ENCODE data around the gene MEGF10.

Gene MEGF10

DNA sequence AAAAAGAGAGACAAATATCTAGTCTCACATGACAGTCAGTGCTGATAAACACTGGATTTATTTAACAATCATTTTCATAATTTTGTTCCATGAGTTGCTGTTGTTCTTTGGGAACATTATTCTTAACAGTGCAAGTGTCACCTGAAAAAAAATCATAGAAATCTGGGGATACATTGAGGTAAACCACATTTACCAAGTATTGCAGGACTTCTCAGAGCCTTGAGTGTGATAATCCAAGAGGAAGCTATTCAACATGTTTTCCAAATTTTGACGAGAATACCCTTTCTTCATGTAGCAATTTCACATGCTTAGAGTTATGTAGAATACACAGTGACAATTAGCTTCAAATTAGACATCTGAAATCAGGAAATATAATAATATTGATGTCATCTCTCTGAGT lies 108.5 kb downstream of the MEGF10 start:
- Histone ChIP-seq H3K4me1 (peaks cover 18 to 33% (median 24%) of the 10 kb centered on the region in 10 experiments), H3K27me3 (no peaks in the 10 kb centered on the region), H3K36me3 (no peaks in the 10 kb centered on the region), H3K27ac (no peak overlapping the region), H3K9me3 (replicated peaks in 1 of 11) (peaks cover 0 to 7% (median 0%) of the 10 kb centered on the region in 11 experiments; a peak in 2 of 22 replicates), H4K20me1 (no peaks in the 10 kb centered on the region), H3K4me3 (no peak overlapping the region), H3K4me2 (no peak overlapping the region), H3K9ac (no peak overlapping the region)
- TF ChIP-seq Cebpa-rat (IDR thresholded peaks at IDR 0.05): no peak

DNA sequence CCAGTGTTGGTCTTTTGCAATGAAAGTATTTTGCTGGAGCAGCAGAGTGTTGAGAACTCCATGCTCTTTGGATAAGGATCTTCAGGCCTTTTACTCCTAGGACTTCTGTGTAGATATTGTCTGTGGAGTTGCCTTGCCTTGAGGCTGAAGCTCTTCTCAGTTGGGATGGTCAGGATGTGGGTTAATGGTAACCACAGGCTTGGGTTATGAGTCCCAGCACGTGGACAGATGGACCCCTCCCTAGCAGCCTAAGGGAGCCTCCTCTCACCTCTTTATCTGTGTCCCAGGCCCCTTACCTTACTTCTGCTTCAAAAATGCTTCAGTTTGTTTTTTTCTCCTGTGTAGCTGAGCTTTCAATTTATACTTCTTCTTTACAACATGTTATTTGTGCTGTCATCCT lies 109.9 kb downstream of the MEGF10 start:
- H4K20me1 ChIP-seq: no peaks in the 10 kb centered on the region
- H3K36me3 ChIP-seq: no peaks in the 10 kb centered on the region
- H3K4me3 ChIP-seq: no peak overlapping the region
- H3K9ac ChIP-seq: 0 out of 22 replicates have a peak overlapping the region, but pooled peaks of 1 of the 11 experiments have one; percentile 2
- H3K4me1 ChIP-seq: peaks cover 18 to 33% (median 24%) of the 10 kb centered on the region in 10 experiments
- H3K27ac ChIP-seq: peak overlapping the region in 6 of 11 experiments; percentile 1 to 61 (median 30); a peak in 7 of 22 replicates
- peaks cover 0 to 7% (median 0%) of the 10 kb centered on the region in 11 experiments; a peak in 2 of 22 replicates for H3K9me3 ChIP-seq (replicated peaks in 1 of 11)
- peak overlapping the region; percentile 36 to 95 (median 68) for H3K4me2 ChIP-seq
- no peaks in the 10 kb centered on the region for H3K27me3 ChIP-seq
- no peak for TF ChIP-seq Cebpa-rat (IDR thresholded peaks at IDR 0.05)

DNA sequence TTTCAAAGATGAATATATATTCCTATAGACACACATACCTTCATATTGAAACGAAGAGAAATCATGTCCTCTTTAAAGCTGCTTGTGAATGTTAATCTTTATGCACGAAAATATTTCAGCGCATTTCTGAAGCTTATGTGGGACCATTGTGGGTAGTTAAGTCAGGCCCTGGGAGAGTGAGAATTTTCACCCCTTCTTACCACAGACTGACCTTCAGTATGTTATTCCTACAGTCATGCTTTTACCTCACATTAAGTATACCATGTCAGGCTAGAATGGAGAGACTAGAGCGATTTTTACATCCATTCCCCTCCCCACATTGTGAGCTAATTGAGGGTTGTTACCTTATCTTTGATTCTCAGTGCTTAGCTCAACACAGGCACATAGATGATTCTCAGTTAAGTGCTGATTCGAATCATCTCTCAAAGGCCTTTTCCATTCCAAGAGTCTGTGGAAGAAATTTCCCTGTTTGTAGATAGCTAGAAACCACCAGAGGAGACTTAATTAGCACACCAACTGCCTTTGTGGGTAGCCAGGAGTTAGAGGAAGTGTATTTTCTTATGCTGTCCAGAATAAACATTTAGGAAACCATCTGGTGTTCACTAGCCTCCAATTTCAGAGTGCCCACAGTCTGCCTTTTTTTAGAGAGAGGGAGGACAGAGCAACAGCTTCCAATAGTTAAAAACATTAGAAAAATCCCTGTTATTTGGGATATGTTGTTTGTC lies 110.5 kb downstream of the MEGF10 start:
- H3K4me2 ChIP-seq: peak overlapping the region; percentile 21 to 95 (median 68); a peak in 21 of 22 replicates

DNA sequence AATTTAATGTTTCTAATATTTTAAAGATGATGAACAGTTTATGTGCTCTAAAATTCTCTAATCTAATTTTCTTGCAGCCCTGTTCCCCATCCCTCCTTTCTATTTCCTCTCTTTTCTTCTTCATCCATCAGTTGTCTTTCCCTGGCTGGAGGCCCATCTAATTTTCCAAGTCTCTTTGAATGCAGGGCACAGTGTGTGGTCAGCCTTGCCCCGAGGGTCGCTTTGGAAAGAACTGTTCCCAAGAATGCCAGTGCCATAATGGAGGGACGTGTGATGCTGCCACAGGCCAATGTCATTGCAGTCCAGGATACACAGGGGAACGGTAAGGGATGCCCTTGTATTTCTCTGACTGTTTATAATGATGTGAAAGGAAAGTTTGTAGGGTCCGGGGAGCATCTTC lies 111.8 kb downstream of the MEGF10 start:
- H3K4me3 ChIP-seq: no peak overlapping the region
- TF ChIP-seq Cebpa-rat (IDR thresholded peaks at IDR 0.05): no peak

More for the DNA sequence above, 110.5 kb downstream of the MEGF10 start:
- H3K9me3 ChIP-seq (replicated peaks in 1 of 11): peaks cover 0 to 7% (median 0%) of the 10 kb centered on the region in 11 experiments; a peak in 2 of 22 replicates
- H3K27ac ChIP-seq: peak overlapping the region in 7 of 11 experiments; percentile 8 to 61 (median 33); a peak in 10 of 22 replicates
- 0 out of 20 replicates have a peak overlapping the region, but pooled peaks of 1 of the 10 experiments have one; percentile 11 for H3K4me3 ChIP-seq
- 0 out of 22 replicates have a peak overlapping the region, but pooled peaks of 2 of the 11 experiments have one; percentile 2 to 33 for H3K9ac ChIP-seq
- TF ChIP-seq Cebpa-rat (IDR thresholded peaks at IDR 0.05): no peak
- peaks cover 18 to 33% (median 24%) of the 10 kb centered on the region in 10 experiments for H3K4me1 ChIP-seq
- no peaks in the 10 kb centered on the region for H3K27me3 ChIP-seq
- no peaks in the 10 kb centered on the region for H3K36me3 ChIP-seq
- H4K20me1 ChIP-seq: no peaks in the 10 kb centered on the region

DNA sequence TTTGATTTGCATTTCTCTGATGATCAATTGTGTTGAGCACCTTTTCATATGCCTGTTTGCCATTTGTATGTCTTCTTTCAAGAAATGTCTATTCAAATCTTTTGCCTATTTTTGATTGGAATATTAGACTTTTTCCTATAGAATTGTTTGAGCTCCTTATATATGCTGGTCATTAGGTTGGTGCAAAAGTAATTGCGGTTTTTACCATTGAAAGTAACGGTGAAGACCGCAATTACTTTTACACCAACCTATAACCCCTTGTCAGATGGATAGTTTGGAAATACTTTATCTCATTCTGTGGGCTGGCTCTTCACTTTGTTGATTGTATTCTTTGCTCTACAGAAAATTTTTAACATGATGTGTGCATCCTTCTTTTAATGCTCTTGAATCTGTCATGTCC lies 113.6 kb downstream of the MEGF10 start:
- TF ChIP-seq Cebpa-rat (IDR thresholded peaks at IDR 0.05): no peak
- no peaks in the 10 kb centered on the region for H4K20me1 ChIP-seq
- H3K27me3 ChIP-seq: no peaks in the 10 kb centered on the region
- no peak overlapping the region for H3K4me2 ChIP-seq
- H3K27ac ChIP-seq: no peak overlapping the region
- H3K4me3 ChIP-seq: no peak overlapping the region
- H3K4me1 ChIP-seq: peaks cover 18 to 33% (median 24%) of the 10 kb centered on the region in 10 experiments
- no peak overlapping the region for H3K9ac ChIP-seq
- H3K36me3 ChIP-seq: no peaks in the 10 kb centered on the region
- H3K9me3 ChIP-seq (replicated peaks in 1 of 11): peaks cover 0 to 7% (median 0%) of the 10 kb centered on the region in 11 experiments; a peak in 2 of 22 replicates

More for the DNA sequence above, 111.8 kb downstream of the MEGF10 start:
- Histone ChIP-seq H3K9me3 (replicated peaks in 1 of 11) (peaks cover 0 to 7% (median 0%) of the 10 kb centered on the region in 11 experiments; a peak in 2 of 22 replicates), H3K36me3 (no peaks in the 10 kb centered on the region), H4K20me1 (no peaks in the 10 kb centered on the region), H3K4me2 (peak overlapping the region in 4 of 11 experiments; percentile 19 to 77 (median 34); a peak in 5 of 22 replicates), H3K27ac (no peak overlapping the region), H3K4me1 (peaks cover 18 to 33% (median 24%) of the 10 kb centered on the region in 10 experiments), H3K27me3 (no peaks in the 10 kb centered on the region), H3K9ac (no peak overlapping the region)

DNA sequence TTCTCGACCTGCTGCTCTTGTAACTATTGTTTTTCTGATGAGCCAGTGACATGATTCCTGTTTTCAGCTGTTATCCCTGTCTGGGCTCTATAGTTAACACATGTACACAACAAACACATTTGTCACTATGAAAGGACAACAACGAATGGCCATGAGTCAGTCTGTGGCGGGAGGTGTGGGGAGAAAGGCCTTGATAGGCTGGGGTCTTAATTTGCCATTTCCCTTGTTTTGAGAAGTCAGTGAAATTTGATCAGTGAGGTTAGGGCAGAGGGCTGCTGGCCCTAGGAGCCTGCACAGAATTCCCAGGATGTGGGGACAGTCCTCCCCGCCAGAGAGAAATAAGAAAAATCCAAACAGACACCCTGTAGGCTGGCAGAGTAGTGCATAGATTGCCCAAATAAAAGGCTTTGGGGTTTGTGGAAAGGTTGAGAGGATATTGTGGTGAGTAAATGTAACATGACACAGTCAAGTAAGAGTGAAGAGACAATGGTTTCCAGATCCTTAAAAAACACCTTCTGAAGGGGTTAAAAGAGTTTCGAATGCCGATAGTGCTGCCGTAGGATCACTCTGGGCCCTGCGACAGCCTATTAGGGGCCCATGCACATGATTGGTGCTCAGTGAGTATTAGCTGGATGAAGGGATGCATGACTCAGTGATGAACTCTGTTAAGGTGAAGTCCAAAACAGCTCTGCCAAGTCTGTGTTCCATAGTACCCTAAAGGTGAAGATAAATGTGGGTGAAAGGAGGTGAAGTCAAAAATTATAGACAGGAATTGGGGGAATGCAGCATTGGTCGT lies 115.9 kb downstream of the MEGF10 start:
- no peak for TF ChIP-seq Cebpa-rat (IDR thresholded peaks at IDR 0.05)
- H3K4me2 ChIP-seq: no peak overlapping the region
- H3K27ac ChIP-seq: no peak overlapping the region

DNA sequence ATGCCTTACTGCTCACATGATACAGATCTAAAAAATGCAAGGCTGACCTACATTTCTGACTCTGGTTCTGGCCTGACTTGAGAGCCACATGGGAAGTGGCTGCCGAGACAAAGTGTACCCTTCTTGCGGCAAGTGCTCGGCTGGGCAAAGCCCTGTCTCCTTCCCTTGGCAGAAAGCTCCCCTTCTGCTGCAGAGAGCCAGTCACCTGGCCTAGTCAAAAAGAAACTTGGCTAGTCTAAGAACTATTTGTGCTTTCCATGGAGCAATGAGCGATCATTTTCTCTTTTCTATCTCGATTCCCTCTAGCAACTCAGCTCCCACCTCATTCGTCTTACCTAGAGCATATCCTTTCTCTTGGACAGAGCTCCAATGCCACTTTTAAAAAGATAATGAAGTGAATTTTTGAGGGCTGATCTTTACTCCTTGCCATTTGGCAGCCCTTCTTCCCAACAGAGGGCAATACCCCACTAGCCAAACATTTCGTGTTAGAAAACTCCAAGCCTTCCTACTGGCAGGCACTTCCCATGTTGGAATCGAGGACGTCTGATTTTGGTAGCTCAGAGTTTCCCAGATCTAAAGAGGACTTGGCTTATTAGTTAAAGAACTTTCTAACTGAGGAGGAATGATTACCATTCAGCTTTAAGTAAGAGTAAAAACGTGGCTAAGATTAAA lies 118.8 kb downstream of the MEGF10 start:
- H3K4me2 ChIP-seq: 0 out of 22 replicates have a peak overlapping the region, but pooled peaks of 1 of the 11 experiments have one; percentile 30
- H3K27me3 ChIP-seq: no peaks in the 10 kb centered on the region
- no peaks in the 10 kb centered on the region for H4K20me1 ChIP-seq
- H3K4me3 ChIP-seq: no peak overlapping the region
- H3K4me1 ChIP-seq: peaks cover 4 to 27% (median 19%) of the 10 kb centered on the region in 10 experiments; a peak in 19 of 20 replicates
- no peaks in the 10 kb centered on the region for H3K9me3 ChIP-seq (replicated peaks in 1 of 11)
- H3K36me3 ChIP-seq: no peaks in the 10 kb centered on the region
- no peak overlapping the region for H3K27ac ChIP-seq
- H3K9ac ChIP-seq: no peak overlapping the region
- no peak for TF ChIP-seq Cebpa-rat (IDR thresholded peaks at IDR 0.05)

More for the DNA sequence above, 115.9 kb downstream of the MEGF10 start:
- Histone ChIP-seq H3K27me3 (no peaks in the 10 kb centered on the region), H3K4me1 (peaks cover 9 to 35% (median 21%) of the 10 kb centered on the region in 10 experiments), H3K4me3 (no peak overlapping the region), H3K36me3 (no peaks in the 10 kb centered on the region), H3K9me3 (replicated peaks in 1 of 11) (peaks cover 0 to 7% (median 0%) of the 10 kb centered on the region in 11 experiments; a peak in 2 of 22 replicates), H3K9ac (no peak overlapping the region), H4K20me1 (no peaks in the 10 kb centered on the region)

DNA sequence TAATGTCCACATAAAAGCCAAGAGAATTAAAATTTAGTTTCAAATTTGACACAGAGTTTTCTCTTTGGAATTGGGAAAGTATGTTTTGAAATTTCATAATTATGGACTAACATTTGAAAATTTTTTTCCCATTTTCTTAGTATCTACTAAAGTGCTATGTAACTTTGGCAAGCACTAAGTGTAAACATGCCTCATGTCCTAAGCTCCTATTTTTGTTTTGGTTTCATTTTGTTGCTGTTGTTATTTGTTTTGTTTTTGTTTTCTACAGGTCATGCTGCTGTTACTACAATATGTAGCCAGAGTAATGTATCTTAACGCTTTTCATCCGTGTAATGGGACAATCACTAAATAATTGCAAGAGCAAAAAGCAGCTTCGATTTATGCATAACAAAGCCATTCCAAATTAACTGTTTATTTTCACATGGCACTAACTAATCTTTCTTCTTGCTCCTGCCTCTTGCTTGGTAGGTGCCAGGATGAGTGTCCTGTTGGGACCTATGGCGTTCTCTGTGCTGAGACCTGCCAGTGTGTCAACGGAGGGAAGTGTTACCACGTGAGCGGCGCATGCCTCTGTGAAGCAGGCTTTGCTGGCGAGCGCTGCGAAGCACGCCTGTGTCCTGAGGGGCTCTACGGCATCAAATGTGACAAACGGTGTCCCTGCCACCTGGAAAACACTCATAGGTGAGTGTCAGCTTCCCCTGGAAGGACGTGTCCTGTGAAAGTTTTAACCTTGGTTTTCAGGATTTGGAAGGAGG lies 119.5 kb downstream of the MEGF10 start:
- Histone ChIP-seq H3K4me3 (no peak overlapping the region), H3K4me2 (peak overlapping the region in 7 of 11 experiments; percentile 30 to 62 (median 44); a peak in 11 of 22 replicates)

More for the DNA sequence above, 119.5 kb downstream of the MEGF10 start:
- TF ChIP-seq Cebpa-rat (IDR thresholded peaks at IDR 0.05): no peak
- Histone ChIP-seq H3K9ac (no peak overlapping the region), H3K9me3 (replicated peaks in 1 of 11) (no peaks in the 10 kb centered on the region), H3K36me3 (no peaks in the 10 kb centered on the region), H3K27me3 (no peaks in the 10 kb centered on the region), H4K20me1 (no peaks in the 10 kb centered on the region), H3K27ac (no peak overlapping the region; a peak in 1 of 22 replicates), H3K4me1 (peaks cover 4 to 27% (median 19%) of the 10 kb centered on the region in 10 experiments; a peak in 19 of 20 replicates)
